ENCODE data around the gene OR4M1.

- TF ChIP-seq CTCF (IDR thresholded peaks at IDR 0.05) (no peak), EP300 (IDR thresholded peaks at IDR 0.05) (no peak), POLR2A (IDR thresholded peaks at IDR 0.05) (no peak), POLR2AphosphoS5 (IDR thresholded peaks at IDR 0.05) (no peak)
Observed at GRCh38 chr14:19743256-19743655, 30.0 kb upstream of the OR4M1 start, which contains the start of gene OR4Q3.
